ENCODE data around the gene GABRB1.

Gene GABRB1

DNA sequence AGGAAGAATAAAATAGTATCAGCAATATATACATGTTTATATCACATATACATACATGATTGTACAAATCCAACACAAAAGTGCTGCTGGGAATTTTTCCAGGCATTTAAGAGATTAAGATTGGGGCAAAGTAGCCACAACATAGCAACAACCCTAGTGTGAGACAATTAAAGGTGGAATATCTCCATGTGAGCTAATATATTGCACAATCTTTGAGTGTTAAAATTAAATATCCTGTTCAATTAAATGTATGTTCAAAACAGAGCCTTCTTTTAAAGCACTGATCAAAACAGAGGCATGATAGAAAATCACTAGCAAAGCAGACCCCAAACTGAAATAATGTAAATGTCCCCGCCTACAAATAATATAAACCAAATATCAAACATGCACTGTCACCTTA lies 97.6 kb downstream of the GABRB1 start:
- Histone ChIP-seq H3K27ac (ENCODE audit: low read length) (no peak overlapping the region), H2AFZ (ENCODE audit: low read depth, low read length) (no peak overlapping the region), H3K79me2 (ENCODE audit: insufficient read depth, low read length) (no peaks in the 10 kb centered on the region), H4K20me1 (ENCODE audit: insufficient read depth, low read length) (no peaks in the 10 kb centered on the region), H3K4me3 (ENCODE audit: low read depth in 1 of 2, low read length in 2 of 2) (no peak overlapping the region), H3K27me3 (ENCODE audit: insufficient read depth, low read length, poor library complexity) (no peaks in the 10 kb centered on the region), H3K9ac (ENCODE audit: low read depth, low read length) (no peak overlapping the region), H3K4me2 (ENCODE audit: insufficient read depth, low read length) (no peak overlapping the region), H3K4me1 (ENCODE audit: insufficient read depth, low read length) (no peaks in the 10 kb centered on the region), H3K36me3 (ENCODE audit: insufficient read depth, low read length) (no peaks in the 10 kb centered on the region), H3K9me3 (ENCODE audit: insufficient read depth, low read length, severe bottlenecking) (no peaks in the 10 kb centered on the region)
- ATAC-seq (ENCODE audit: insufficient read depth, low read depth) (no peak), DNase-seq (no peak)
- TF ChIP-seq, protein P1, sequence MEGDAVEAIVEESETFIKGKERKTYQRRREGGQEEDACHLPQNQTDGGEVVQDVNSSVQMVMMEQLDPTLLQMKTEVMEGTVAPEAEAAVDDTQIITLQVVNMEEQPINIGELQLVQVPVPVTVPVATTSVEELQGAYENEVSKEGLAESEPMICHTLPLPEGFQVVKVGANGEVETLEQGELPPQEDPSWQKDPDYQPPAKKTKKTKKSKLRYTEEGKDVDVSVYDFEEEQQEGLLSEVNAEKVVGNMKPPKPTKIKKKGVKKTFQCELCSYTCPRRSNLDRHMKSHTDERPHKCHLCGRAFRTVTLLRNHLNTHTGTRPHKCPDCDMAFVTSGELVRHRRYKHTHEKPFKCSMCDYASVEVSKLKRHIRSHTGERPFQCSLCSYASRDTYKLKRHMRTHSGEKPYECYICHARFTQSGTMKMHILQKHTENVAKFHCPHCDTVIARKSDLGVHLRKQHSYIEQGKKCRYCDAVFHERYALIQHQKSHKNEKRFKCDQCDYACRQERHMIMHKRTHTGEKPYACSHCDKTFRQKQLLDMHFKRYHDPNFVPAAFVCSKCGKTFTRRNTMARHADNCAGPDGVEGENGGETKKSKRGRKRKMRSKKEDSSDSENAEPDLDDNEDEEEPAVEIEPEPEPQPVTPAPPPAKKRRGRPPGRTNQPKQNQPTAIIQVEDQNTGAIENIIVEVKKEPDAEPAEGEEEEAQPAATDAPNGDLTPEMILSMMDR (IDR thresholded peaks at IDR 0.05; ENCODE audit: borderline replicate concordance, extremely low read depth, low read length, poor library complexity, severe bottlenecking) = no peak
- no peak for TF ChIP-seq EZH2 (IDR thresholded peaks at IDR 0.05; ENCODE audit: borderline replicate concordance, low read depth, low read length, severe bottlenecking)

DNA sequence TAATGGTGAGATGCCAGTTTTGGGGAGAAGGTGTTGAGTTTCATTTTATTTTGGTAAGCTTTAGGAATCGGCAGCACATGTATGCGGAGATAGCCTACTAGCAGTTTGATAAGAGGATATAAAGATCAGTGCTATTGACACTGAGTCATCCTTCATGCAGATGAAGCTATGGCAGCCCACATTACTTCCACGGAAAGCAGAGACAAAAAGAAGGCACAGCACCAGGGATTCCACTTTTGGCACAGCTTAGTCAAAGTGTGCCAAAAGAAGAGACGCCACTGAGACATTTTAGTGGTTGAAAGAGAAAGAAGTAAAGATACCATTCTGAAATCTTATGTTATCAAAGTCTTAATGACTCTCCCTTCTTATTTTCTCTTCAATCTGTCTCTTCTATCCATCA lies 103.8 kb downstream of the GABRB1 start:
- no peak overlapping the region for H3K4me2 ChIP-seq (ENCODE audit: insufficient read depth, low read length)
- H3K79me2 ChIP-seq (ENCODE audit: insufficient read depth, low read length) = no peaks in the 10 kb centered on the region
- no peaks in the 10 kb centered on the region for H3K9me3 ChIP-seq (ENCODE audit: insufficient read depth, low read length, severe bottlenecking)
- H3K4me1 ChIP-seq (ENCODE audit: insufficient read depth, low read length) = no peaks in the 10 kb centered on the region
- H3K27ac ChIP-seq (ENCODE audit: low read length) = no peak overlapping the region
- H3K4me3 ChIP-seq (ENCODE audit: low read depth in 1 of 2, low read length in 2 of 2) = no peak overlapping the region
- no peak overlapping the region for H3K9ac ChIP-seq (ENCODE audit: low read depth, low read length)
- no peaks in the 10 kb centered on the region for H3K27me3 ChIP-seq (ENCODE audit: insufficient read depth, low read length, poor library complexity)
- ATAC-seq (ENCODE audit: insufficient read depth, low read depth) (no peak), DNase-seq (no peak)
- no peaks in the 10 kb centered on the region for H4K20me1 ChIP-seq (ENCODE audit: insufficient read depth, low read length)
- TF ChIP-seq, protein P1 (IDR thresholded peaks at IDR 0.05; ENCODE audit: borderline replicate concordance, extremely low read depth, low read length, poor library complexity, severe bottlenecking) = no peak
- no peak for TF ChIP-seq EZH2 (IDR thresholded peaks at IDR 0.05; ENCODE audit: borderline replicate concordance, low read depth, low read length, severe bottlenecking)
- H2AFZ ChIP-seq (ENCODE audit: low read depth, low read length) = no peak overlapping the region
- no peaks in the 10 kb centered on the region for H3K36me3 ChIP-seq (ENCODE audit: insufficient read depth, low read length)

DNA sequence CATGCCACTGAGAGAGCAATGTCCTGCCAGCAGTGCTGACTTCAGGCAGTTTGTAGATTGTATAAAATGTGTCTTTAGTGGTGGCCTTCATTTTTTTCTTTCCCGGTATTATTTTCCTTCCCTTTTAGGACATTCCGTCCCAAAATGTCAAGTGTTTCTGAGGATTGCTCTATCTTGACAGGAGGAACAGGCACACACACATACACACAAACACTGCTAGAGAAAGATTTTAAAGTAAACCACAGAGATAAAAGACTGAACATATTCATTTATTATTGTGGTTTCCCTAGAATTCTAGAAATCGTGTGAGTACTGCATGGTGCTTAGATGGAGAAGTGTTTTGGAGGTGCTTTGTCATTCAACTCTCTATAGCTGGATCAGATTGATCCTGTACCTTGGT lies 111.9 kb downstream of the GABRB1 start:
- Histone ChIP-seq H3K4me3 (ENCODE audit: low read depth in 1 of 2, low read length in 2 of 2) (no peak overlapping the region), H2AFZ (ENCODE audit: low read depth, low read length) (no peak overlapping the region), H4K20me1 (ENCODE audit: insufficient read depth, low read length) (no peaks in the 10 kb centered on the region), H3K27me3 (ENCODE audit: insufficient read depth, low read length, poor library complexity) (peaks cover 3% of the 10 kb centered on the region), H3K27ac (ENCODE audit: low read length) (no peak overlapping the region), H3K4me2 (ENCODE audit: insufficient read depth, low read length) (no peak overlapping the region), H3K9me3 (ENCODE audit: insufficient read depth, low read length, severe bottlenecking) (no peaks in the 10 kb centered on the region), H3K4me1 (ENCODE audit: insufficient read depth, low read length) (no peaks in the 10 kb centered on the region), H3K36me3 (ENCODE audit: insufficient read depth, low read length) (no peaks in the 10 kb centered on the region), H3K9ac (ENCODE audit: low read depth, low read length) (no peak overlapping the region), H3K79me2 (ENCODE audit: insufficient read depth, low read length) (no peaks in the 10 kb centered on the region)
- DNase-seq (no peak), ATAC-seq (ENCODE audit: insufficient read depth, low read depth) (no peak)
- TF ChIP-seq, protein P1 (IDR thresholded peaks at IDR 0.05; ENCODE audit: borderline replicate concordance, extremely low read depth, low read length, poor library complexity, severe bottlenecking) = no peak
- TF ChIP-seq EZH2 (IDR thresholded peaks at IDR 0.05; ENCODE audit: borderline replicate concordance, low read depth, low read length, severe bottlenecking) = no peak

DNA sequence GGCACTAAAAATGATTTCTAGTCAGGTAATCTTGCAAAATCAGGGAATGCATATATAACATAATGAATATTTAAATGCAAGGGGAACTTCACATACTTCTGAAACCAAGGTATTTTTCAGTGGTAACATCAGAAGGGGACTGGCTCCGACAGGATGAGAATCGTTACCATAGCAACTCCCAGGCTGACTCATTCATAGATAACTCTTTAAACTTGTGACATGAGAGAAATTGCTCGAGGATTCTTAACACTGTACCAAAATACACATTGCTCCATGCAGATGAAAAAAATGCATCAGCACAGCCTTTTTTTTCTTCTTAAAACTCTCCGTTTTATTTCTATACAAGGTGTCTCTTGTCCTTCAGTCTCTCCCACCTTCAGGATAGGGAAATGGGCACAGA lies 114.3 kb downstream of the GABRB1 start:
- no peak overlapping the region for H3K9ac ChIP-seq (ENCODE audit: low read depth, low read length)
- H3K4me3 ChIP-seq (ENCODE audit: low read depth in 1 of 2, low read length in 2 of 2) = no peak overlapping the region
- no peaks in the 10 kb centered on the region for H3K4me1 ChIP-seq (ENCODE audit: insufficient read depth, low read length)
- DNase-seq (no peak), ATAC-seq (ENCODE audit: insufficient read depth, low read depth) (no peak)
- H3K9me3 ChIP-seq (ENCODE audit: insufficient read depth, low read length, severe bottlenecking) = no peaks in the 10 kb centered on the region
- no peak overlapping the region for H3K4me2 ChIP-seq (ENCODE audit: insufficient read depth, low read length)
- TF ChIP-seq, protein P1 (IDR thresholded peaks at IDR 0.05; ENCODE audit: borderline replicate concordance, extremely low read depth, low read length, poor library complexity, severe bottlenecking) = no peak
- no peak for TF ChIP-seq EZH2 (IDR thresholded peaks at IDR 0.05; ENCODE audit: borderline replicate concordance, low read depth, low read length, severe bottlenecking)
- no peak overlapping the region for H3K27ac ChIP-seq (ENCODE audit: low read length)
- peaks cover 3% of the 10 kb centered on the region for H3K27me3 ChIP-seq (ENCODE audit: insufficient read depth, low read length, poor library complexity)
- H3K79me2 ChIP-seq (ENCODE audit: insufficient read depth, low read length) = no peaks in the 10 kb centered on the region
- H2AFZ ChIP-seq (ENCODE audit: low read depth, low read length) = no peak overlapping the region
- no peaks in the 10 kb centered on the region for H4K20me1 ChIP-seq (ENCODE audit: insufficient read depth, low read length)
- H3K36me3 ChIP-seq (ENCODE audit: insufficient read depth, low read length) = no peaks in the 10 kb centered on the region

Data from DND-41 (cell line).